PFSK-1 (cell line): ENCODE data around the gene ENOPH1.

ENCODE experiments used
- REST ChIP-seq, 2 experiments: IDR thresholded peaks; 2 replicates each; pipeline versions ENCODE4 v1.6.1 to v1.8.0; 2011 to 2012; ENCODE audit warnings: low read depth in 2 of 2, low read length in 2 of 2, control low read depth in 1 of 2, inconsistent platforms in 1 of 2, mild to moderate bottlenecking in 1 of 2, moderate library complexity in 1 of 2; ENCODE audit not compliant: insufficient read depth in 1 of 2
- SIN3A ChIP-seq: IDR thresholded peaks from 2 replicates; pipeline ENCODE4 v1.6.1; 2012; ENCODE audit warnings: mild to moderate bottlenecking, low read length, moderate library complexity, borderline replicate concordance; ENCODE audit not compliant: insufficient read depth

GRCh38 chr4:82422616-82423015 is 7.8 kb upstream of the ENOPH1 start:
- TF ChIP-seq REST (IDR thresholded peaks at IDR 0.05; ENCODE audit: insufficient read depth in 1 of 2, low read depth in 2 of 2, low read length in 2 of 2): no peak
- no peak for TF ChIP-seq SIN3A
